GM18861 (cell line): Measurements from ENCODE around the gene EPHB1.

ENCODE experiments used
- ATAC-seq: cut with Tn5 transposase; IDR thresholded peaks from one replicate; pipeline ENCODE4 v1.9.1; 2021; ENCODE audit not compliant: unreplicated experiment

EPHB1 gene

DNA sequence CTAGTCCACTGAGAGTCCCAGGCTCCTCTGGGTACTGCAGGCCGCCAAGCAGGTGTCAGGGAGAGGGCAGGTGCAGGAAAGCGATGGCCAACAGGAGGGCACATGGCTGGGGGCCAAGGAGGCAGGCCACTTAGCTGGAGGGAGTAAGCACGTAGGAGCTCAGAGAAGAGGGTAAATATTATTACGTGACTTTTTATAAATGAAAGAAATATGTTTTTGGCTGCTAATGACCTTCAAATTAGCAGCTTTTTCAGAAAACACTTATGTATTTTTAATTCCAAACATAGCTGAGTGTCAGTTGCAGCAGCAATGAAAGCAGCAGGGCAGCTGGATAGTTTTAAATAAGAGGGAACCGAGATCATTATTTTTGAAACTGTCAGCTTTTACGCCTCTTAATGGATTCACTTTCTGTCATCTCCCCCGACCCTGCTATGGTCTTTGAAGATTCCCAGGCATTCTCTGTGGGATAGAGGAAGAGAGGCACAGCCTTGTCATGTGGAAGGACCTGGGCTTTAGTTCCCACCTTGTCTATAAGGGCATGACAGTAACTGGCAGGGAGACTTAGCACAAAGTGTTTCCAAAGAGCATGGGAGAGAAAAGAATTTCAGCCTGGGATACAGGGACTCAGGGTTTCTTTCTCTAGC is 477.1 kb downstream of the EPHB1 start:
- no peak for ATAC-seq

DNA sequence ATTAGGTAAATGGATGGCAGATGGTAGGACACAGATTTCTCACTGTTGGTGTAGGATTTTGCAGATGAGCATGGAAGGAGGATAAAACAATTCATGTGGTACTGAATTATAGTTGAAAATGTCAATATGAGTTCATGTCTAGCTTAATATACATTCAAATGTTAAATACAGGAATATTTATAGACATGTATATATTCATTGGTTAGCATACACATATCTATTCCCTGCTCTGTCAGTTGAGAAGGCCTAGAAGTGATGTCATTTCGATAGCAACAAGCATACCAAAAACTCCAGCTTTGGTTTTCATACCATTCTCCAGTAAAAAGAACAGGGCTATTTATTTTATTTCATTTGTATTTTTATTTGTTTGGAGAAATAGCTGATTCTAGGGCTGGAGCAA is 497.1 kb downstream of the EPHB1 start:
- ATAC-seq: no peak

DNA sequence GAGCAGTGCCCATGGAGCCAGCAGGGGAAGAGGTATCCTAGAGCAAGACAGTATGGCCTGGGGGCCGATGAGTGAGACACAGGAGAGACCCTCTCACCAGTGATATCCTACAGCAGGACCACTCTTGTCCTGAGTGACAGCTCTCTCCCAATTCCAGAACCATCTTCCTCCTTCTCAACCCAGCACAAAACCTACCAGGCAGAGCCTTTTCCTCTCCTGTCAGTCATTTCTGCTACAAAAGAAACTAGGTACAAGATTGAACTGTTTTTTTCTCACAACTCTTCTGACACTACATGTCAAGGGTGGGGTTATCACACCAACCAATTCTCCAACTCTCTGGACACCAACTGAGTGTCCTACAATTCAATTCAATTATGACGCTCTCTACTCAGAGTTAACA is 506.6 kb downstream of the EPHB1 start:
- no peak for ATAC-seq

DNA sequence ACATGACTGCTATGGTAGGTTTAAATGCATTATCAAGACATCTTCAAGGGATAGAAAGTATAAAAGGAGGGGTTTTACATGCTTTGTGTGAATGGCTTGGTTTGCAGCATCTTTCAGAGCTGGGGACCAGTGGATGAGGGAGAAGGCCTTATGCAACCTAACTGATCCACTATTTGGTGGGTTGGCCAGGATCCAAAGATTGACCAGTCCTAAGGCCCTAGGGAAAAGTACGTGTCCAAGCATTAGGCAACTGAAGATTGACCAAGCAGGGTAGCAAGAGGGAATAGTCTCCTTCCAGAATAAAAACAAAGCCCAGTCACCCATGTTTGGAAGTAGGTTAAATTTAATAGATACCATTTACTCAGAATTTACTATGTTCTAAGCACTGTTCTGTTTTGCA is 509.3 kb downstream of the EPHB1 start:
- ATAC-seq: no peak
